ENCODE data around the gene WHAMM. TPM values are rescaled to one million over a fixed set of nuclear protein-coding genes. Genes with fewer than 3 reads are reported as not detected.
A peak's percentile ranks its signal among the peaks of the same experiment; 100 is the strongest.

Gene WHAMM
- polyA plus RNA-seq, 1 experiment, result 3.6 TPM

DNA sequence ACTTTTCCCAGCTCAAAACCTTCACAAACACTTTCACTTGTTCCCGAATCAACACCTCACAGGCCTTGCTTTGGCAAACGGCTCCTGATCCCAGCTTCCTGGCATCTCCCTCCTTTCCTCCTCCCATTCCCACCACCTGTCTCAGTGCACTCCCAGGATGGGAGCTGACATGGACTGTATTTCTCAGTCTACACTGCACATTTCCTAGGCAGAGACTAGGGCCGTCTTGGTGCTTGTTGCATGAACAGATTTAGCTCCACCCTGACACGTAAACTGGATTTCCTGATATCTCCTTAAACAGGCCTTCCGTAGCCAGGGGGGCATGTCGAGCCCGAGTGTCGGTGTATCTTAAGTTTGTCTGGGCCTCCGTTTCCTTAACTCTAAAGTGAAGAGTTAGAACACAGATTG is 790 bp upstream of the WHAMM start:
- no peak for DNase-seq (ENCODE audit: low read depth, low spot score)
- H3K9me3 ChIP-seq (ENCODE audit: control insufficient read depth, insufficient read depth, low read length), result no peaks in the 10 kb centered on the region
- H3K27me3 ChIP-seq (ENCODE audit: control insufficient read depth, insufficient read depth, low read length), result no peaks in the 10 kb centered on the region
- no peak overlapping the region for H3K4me3 ChIP-seq (ENCODE audit: low read depth, low read length)
- CTCF ChIA-PET, result no interaction called here
- H3K27ac ChIP-seq (ENCODE audit: low read depth, low read length), result no peak overlapping the region
- TF ChIP-seq, protein P1, sequence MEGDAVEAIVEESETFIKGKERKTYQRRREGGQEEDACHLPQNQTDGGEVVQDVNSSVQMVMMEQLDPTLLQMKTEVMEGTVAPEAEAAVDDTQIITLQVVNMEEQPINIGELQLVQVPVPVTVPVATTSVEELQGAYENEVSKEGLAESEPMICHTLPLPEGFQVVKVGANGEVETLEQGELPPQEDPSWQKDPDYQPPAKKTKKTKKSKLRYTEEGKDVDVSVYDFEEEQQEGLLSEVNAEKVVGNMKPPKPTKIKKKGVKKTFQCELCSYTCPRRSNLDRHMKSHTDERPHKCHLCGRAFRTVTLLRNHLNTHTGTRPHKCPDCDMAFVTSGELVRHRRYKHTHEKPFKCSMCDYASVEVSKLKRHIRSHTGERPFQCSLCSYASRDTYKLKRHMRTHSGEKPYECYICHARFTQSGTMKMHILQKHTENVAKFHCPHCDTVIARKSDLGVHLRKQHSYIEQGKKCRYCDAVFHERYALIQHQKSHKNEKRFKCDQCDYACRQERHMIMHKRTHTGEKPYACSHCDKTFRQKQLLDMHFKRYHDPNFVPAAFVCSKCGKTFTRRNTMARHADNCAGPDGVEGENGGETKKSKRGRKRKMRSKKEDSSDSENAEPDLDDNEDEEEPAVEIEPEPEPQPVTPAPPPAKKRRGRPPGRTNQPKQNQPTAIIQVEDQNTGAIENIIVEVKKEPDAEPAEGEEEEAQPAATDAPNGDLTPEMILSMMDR (IDR thresholded peaks at IDR 0.05; ENCODE audit: low read depth, low read length), result no peak
- POLR2A ChIA-PET, result no interaction called here

DNA sequence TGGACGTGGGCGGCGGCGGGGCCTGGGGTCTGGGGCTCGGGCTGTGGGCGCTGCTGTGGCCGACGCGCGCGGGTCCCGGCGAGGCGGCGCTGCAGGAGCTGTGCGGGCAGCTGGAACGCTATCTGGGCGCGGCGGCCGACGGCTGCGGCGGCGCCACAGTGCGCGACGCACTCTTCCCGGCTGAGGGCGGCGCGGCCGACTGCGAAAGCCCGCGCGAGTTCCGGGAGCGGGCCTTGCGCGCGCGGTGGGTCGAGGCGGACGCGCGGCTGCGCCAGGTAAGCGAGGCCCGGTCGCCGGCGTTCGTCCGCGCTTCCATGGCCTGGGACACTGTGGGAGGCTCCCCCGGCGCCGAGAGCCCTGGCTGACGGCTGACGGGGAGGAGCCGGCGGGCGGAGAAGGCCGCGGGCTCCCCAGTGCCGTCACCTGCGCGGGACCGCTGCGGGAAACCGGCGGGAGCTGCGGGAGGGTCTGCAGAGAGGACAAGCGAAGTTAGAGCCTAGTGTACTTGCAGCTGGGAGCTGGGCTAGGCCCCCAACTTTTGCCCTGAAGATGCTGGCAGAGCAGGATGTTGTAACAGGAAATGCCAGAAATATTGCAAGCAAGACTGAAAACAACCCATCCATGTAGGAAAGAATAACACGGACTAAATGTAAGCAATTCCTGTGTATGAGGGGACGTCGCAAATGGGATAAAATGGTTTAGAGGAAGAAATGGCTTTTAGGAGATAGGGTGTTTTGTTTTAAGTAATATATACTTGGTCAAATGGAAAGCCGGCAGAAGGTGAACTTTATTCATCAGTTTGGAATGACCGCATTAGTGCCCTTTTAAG is 847 bp downstream of the WHAMM start:
- ChIA-PET POLR2A (interaction anchor here (0.6 to 1.8 kb wide), 7 partner anchors 23 to 270 kb away, joined by 3 to 10 read pairs (median 4); partner anchors contain the start of genes BTBD1, RAMAC and RPS17), CTCF (interaction anchor here (0.5 to 1.2 kb wide), 6 partner anchors 22 to 282 kb away, joined by 3 to 5 read pairs (median 3); partner anchors contain the start of gene RPS17)
- DNase-seq (ENCODE audit: low read depth, low spot score), result no peak
- H3K9me3 ChIP-seq (ENCODE audit: control insufficient read depth, insufficient read depth, low read length), result no peaks in the 10 kb centered on the region
- H3K27ac ChIP-seq (ENCODE audit: low read depth, low read length), result peak overlapping the region; percentile 70
- TF ChIP-seq, protein P1 (IDR thresholded peaks at IDR 0.05; ENCODE audit: low read depth, low read length), result no peak
- H3K27me3 ChIP-seq (ENCODE audit: control insufficient read depth, insufficient read depth, low read length), result no peaks in the 10 kb centered on the region
- H3K4me3 ChIP-seq (ENCODE audit: low read depth, low read length), result peak overlapping the region; percentile 90

DNA sequence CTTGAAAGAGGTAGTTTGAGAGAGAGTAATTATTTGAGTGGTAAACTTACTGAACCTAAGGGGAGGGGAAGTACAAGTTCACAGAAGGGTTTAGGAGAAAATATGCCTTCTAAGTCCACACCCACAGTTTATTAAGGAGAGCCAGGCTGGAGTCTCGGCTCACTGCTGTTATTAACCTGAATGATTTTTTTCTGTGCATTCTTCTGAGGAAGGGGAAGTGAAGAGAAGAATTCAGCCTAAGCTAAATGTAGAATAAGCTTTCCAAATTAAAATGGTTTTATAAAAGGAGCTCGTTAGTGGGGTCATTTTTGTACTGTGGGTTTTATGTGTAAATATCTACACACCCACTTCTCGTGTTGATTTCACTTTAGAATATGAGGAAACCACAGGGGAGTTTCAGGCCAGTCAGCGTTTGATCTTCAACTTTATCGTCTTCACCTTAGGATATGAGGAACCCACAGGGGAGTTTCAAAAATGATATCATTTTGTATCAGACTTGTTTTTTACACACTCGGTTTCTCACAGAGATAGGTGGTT is 1.5 kb downstream of the WHAMM start:
- CTCF ChIA-PET, result interaction anchor here (0.6 to 1.7 kb wide), 6 partner anchors 21 to 280 kb away, joined by 3 to 8 read pairs (median 3); partner anchors contain the start of genes C15orf40 and RPS17
- Histone ChIP-seq H3K9me3 (ENCODE audit: control insufficient read depth, insufficient read depth, low read length) (no peaks in the 10 kb centered on the region), H3K27ac (ENCODE audit: low read depth, low read length) (peak overlapping the region; percentile 70)

DNA sequence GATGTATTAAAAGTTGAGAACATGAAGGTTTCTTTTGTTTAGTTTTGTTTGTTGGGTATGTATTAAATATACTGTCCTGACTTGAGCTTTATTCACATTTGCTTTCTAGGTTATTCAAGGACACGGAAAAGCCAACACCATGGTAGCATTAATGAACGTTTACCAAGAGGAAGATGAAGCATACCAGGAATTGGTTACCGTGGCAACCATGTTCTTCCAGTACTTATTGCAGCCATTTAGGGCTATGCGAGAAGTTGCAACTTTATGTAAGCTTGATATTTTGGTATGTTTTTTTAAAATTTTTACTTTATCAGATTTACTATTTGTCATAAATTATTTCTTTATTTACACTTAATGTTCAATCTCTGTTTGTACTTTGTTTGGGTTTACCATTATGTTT is 3.6 kb downstream of the WHAMM start:
- H3K4me3 ChIP-seq (ENCODE audit: low read depth, low read length), result no peak overlapping the region
- CTCF ChIA-PET, result interaction anchor here (0.6 to 2.1 kb wide), 8 partner anchors 49 to 273 kb away, joined by 3 to 9 read pairs (median 4); partner anchors contain the start of genes C15orf40 and RPS17
- DNase-seq (ENCODE audit: low read depth, low spot score), result no peak
- POLR2A ChIA-PET, result no interaction called here
- no peak overlapping the region for H3K27ac ChIP-seq (ENCODE audit: low read depth, low read length)
- TF ChIP-seq, protein P1 (IDR thresholded peaks at IDR 0.05; ENCODE audit: low read depth, low read length), result no peak
- H3K27me3 ChIP-seq (ENCODE audit: control insufficient read depth, insufficient read depth, low read length), result no peaks in the 10 kb centered on the region
- H3K9me3 ChIP-seq (ENCODE audit: control insufficient read depth, insufficient read depth, low read length), result no peaks in the 10 kb centered on the region

More for the DNA sequence above, 1.5 kb downstream of the WHAMM start:
- TF ChIP-seq, protein P1 (IDR thresholded peaks at IDR 0.05; ENCODE audit: low read depth, low read length), result no peak
- Histone ChIP-seq H3K4me3 (ENCODE audit: low read depth, low read length) (peak overlapping the region; percentile 90), H3K27me3 (ENCODE audit: control insufficient read depth, insufficient read depth, low read length) (no peaks in the 10 kb centered on the region)
- POLR2A ChIA-PET, result interaction anchor here (0.6 to 1.8 kb wide), 8 partner anchors 22 to 271 kb away, joined by 3 to 10 read pairs (median 4); partner anchors contain the start of genes BTBD1, RAMAC and RPS17
- no peak for DNase-seq (ENCODE audit: low read depth, low spot score)
